Limb (tissue), 2 donors: ENCODE results near the gene CD6.

Experiments used
- DNase-seq, 2 donors: peaks; one replicate each; pipeline ENCODE4 v3.0.0-alpha.2; 2016; ENCODE audit errors: extremely low spot score in 2 of 2

Gene CD6

GRCh38 chr11:61027141-61027840 lies 55.8 kb downstream of the CD6 start:
- DNase-seq = no peak

- peak in 1 of 2 donors; percentile 30 for DNase-seq
Observed at GRCh38 chr11:61028135-61028729, 56.8 kb downstream of the CD6 start.

GRCh38 chr11:61032824-61033223 lies 61.3 kb downstream of the CD6 start:
- DNase-seq = no peak

- no peak for DNase-seq
Observed at GRCh38 chr11:61033417-61033816, 61.9 kb downstream of the CD6 start.

GRCh38 chr11:61034111-61034510 lies 62.6 kb downstream of the CD6 start:
- peak; percentile 40 to 59 for DNase-seq

GRCh38 chr11:61034704-61035525 lies 63.4 kb downstream of the CD6 start:
- DNase-seq = peak; percentile 47 to 64

GRCh38 chr11:61035526-61035835 lies 64.0 kb downstream of the CD6 start:
- DNase-seq = no peak

- peak in 1 of 2 donors; percentile 51 for DNase-seq
Observed at GRCh38 chr11:61037441-61038093, 66.1 kb downstream of the CD6 start.

- DNase-seq = peak; percentile 24 to 31
Observed at GRCh38 chr11:61039916-61040315, 68.4 kb downstream of the CD6 start.

- DNase-seq = peak; percentile 61 to 77
Observed at GRCh38 chr11:61041755-61042518, 70.5 kb downstream of the CD6 start.

- no peak for DNase-seq
Observed at GRCh38 chr11:61042537-61042936, 71.1 kb downstream of the CD6 start.

GRCh38 chr11:61042961-61043540 lies 71.6 kb downstream of the CD6 start:
- DNase-seq = no peak

GRCh38 chr11:61045271-61045670 lies 73.8 kb downstream of the CD6 start:
- no peak for DNase-seq

GRCh38 chr11:61046833-61047232 lies 75.4 kb downstream of the CD6 start:
- DNase-seq = no peak

GRCh38 chr11:61048368-61049062 lies 77.0 kb downstream of the CD6 start:
- no peak for DNase-seq

- DNase-seq = no peak
Observed at GRCh38 chr11:61049063-61049377, 77.5 kb downstream of the CD6 start.

- no peak for DNase-seq
Observed at GRCh38 chr11:61049859-61050258, 78.4 kb downstream of the CD6 start.

GRCh38 chr11:61052182-61052972 lies 80.9 kb downstream of the CD6 start:
- no peak for DNase-seq

- DNase-seq = no peak
Observed at GRCh38 chr11:61053191-61053590, 81.7 kb downstream of the CD6 start.

- DNase-seq = no peak
Observed at GRCh38 chr11:61054513-61054912, 83.0 kb downstream of the CD6 start.
